HUES6 (cell line): ENCODE data around the gene HOXA13.

Experiments used
- H3K27ac ChIP-seq: 2 replicates; pipeline ENCODE4 v1.7.0; 2013; ENCODE audit warnings: low read depth, mild to moderate bottlenecking, low read length, inconsistent platforms
- H3K27me3 ChIP-seq: 2 replicates; pipeline ENCODE4 v1.6.1; 2013; ENCODE audit warnings: low read length; ENCODE audit not compliant: control insufficient read depth, insufficient read depth
- H3K36me3 ChIP-seq: 2 replicates; pipeline ENCODE4 v1.6.1; 2013; ENCODE audit warnings: low read length; ENCODE audit not compliant: control insufficient read depth, insufficient read depth
- H3K4me1 ChIP-seq: 2 replicates; pipeline ENCODE4 v1.6.1; 2013; ENCODE audit warnings: low read length; ENCODE audit not compliant: control insufficient read depth, insufficient read depth
- H3K4me3 ChIP-seq: 2 replicates; pipeline ENCODE4 v1.5.1; 2013; ENCODE audit warnings: low read depth, low read length
- H3K9ac ChIP-seq: one replicate; pipeline ENCODE4 v1.6.1; 2013; ENCODE audit warnings: mild to moderate bottlenecking, low read length
- H3K9me3 ChIP-seq: 2 replicates; pipeline ENCODE4 v1.6.1; 2013; ENCODE audit warnings: low read depth, low read length; ENCODE audit not compliant: control insufficient read depth, insufficient read depth

HOXA13 gene

GRCh38 chr7:27213433-27214238, 13.7 kb upstream of the HOXA13 start:
- peak overlapping the region; percentile 47 for H3K4me3 ChIP-seq
- H3K27me3 ChIP-seq = peaks cover 97% of the 10 kb centered on the region
- no peak overlapping the region for H3K9ac ChIP-seq

DNA sequence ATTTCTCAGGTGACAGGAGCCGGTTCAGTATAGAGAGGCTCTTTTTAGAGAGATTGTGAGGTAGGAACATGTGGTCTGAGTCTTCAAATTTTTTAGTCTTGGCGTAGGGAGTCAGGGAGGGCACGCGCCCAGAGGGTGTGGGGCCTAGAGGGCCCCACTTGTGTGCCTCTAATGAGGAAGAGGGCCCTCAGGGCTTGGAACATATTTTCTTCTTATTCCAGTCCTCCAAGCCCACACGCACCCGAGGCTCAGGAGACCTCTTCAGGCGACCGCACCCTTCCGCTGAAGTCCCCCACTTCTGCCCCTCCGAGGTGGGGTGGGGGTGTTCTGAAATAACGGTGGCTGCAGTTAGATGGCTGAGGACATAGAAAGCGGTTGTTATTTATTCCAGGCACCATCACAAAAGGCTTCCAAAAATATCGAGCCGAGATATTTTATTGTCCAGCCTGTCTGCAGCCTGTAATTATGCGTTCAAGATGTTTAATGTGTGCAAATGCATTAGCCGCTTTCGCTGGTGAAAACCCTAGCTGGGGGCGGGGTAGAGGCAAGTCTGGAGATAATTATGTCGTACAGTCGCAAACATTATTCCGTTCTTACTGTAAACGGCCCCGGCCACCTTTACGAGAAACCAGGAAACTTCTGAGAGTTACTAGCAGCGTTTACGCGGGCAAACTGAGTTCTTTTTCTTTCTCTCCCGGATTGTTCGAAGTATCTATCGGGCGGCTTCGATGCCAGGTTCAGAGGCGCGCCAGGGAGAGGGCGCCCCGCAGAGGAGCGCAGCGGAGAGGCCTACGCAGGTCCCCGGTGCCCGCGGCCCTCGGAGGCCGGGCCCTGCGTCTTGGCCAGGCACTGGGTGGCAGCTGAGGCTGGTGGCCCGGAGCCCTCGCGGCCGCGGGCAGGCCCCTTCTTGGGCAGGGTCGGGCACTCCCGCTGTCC, 12.9 kb upstream of the HOXA13 start:
- Histone ChIP-seq H3K9ac (no peak overlapping the region), H3K27me3 (peaks cover 99% of the 10 kb centered on the region), H3K4me1 (peaks cover 31% of the 10 kb centered on the region), H3K9me3 (no peaks in the 10 kb centered on the region), H3K36me3 (no peaks in the 10 kb centered on the region), H3K27ac (no peak overlapping the region), H3K4me3 (peak overlapping the region; percentile 47)

More at GRCh38 chr7:27213433-27214238, 13.7 kb upstream of the HOXA13 start:
- H3K36me3 ChIP-seq = no peaks in the 10 kb centered on the region
- H3K4me1 ChIP-seq = peaks cover 31% of the 10 kb centered on the region
- H3K27ac ChIP-seq = no peak overlapping the region
- H3K9me3 ChIP-seq = no peaks in the 10 kb centered on the region

DNA sequence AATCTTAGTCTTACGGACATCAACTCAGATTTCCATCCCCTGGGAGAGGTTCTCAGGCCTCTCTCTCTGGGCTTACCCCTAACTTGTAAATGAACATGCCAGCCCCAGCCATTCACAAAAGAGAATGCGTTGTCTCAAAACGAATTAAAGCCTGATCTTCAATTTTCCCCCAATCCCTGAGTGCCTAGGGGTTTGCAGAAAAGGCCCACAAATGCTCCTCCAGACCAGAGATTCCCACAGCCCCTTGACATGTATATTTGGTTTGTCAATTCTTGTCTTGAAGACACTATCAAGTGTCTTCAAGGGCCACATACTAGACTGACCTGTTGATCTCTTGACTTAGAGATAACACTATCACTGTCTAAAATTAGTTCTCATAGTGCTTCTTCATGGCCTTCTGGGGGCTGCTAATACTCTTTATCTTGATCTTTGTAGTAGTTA, 11.9 kb upstream of the HOXA13 start:
- Histone ChIP-seq H3K4me1 (peaks cover 31% of the 10 kb centered on the region), H3K4me3 (no peak overlapping the region), H3K27me3 (peaks cover 100% of the 10 kb centered on the region), H3K9ac (no peak overlapping the region), H3K36me3 (no peaks in the 10 kb centered on the region), H3K9me3 (no peaks in the 10 kb centered on the region), H3K27ac (no peak overlapping the region)

DNA sequence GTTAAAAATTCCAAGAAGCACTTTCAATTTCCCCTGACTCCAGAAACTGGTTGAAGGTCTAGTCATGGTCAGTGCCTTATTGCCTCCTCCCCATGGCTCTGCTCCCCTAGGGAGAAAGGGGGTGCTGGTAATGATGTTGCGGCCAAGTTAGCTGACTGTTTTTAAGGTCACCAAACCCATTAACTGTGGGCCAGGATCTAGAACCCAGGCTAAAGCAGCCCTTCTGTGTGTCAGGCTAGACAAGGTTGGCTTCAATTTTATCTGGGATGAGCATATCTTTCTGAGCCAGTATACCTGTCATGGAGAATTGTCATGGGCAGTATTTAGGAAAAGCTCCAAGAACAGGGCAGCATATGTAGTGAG, 11.2 kb upstream of the HOXA13 start:
- Histone ChIP-seq H3K9ac (no peak overlapping the region), H3K27ac (no peak overlapping the region), H3K4me1 (peaks cover 32% of the 10 kb centered on the region), H3K27me3 (peaks cover 100% of the 10 kb centered on the region), H3K9me3 (no peaks in the 10 kb centered on the region), H3K36me3 (no peaks in the 10 kb centered on the region), H3K4me3 (no peak overlapping the region)

- peaks cover 37% of the 10 kb centered on the region for H3K4me1 ChIP-seq
- no peak overlapping the region for H3K9ac ChIP-seq
- H3K9me3 ChIP-seq = no peaks in the 10 kb centered on the region
- no peaks in the 10 kb centered on the region for H3K36me3 ChIP-seq
- peaks cover 100% of the 10 kb centered on the region for H3K27me3 ChIP-seq
- no peak overlapping the region for H3K4me3 ChIP-seq
- H3K27ac ChIP-seq = no peak overlapping the region
Observed at GRCh38 chr7:27210441-27211083, 10.7 kb upstream of the HOXA13 start.

GRCh38 chr7:27209933-27210440, 10.1 kb upstream of the HOXA13 start:
- no peaks in the 10 kb centered on the region for H3K36me3 ChIP-seq
- no peaks in the 10 kb centered on the region for H3K9me3 ChIP-seq
- no peak overlapping the region for H3K9ac ChIP-seq
- no peak overlapping the region for H3K4me3 ChIP-seq
- peaks cover 100% of the 10 kb centered on the region for H3K27me3 ChIP-seq
- H3K4me1 ChIP-seq = peaks cover 40% of the 10 kb centered on the region
- H3K27ac ChIP-seq = no peak overlapping the region

- H3K27me3 ChIP-seq = peaks cover 100% of the 10 kb centered on the region
- no peak overlapping the region for H3K27ac ChIP-seq
- H3K9me3 ChIP-seq = no peaks in the 10 kb centered on the region
- no peaks in the 10 kb centered on the region for H3K36me3 ChIP-seq
- no peak overlapping the region for H3K9ac ChIP-seq
- peaks cover 35% of the 10 kb centered on the region for H3K4me1 ChIP-seq
- no peak overlapping the region for H3K4me3 ChIP-seq
Observed at GRCh38 chr7:27208998-27209397, 9.1 kb upstream of the HOXA13 start.

- no peak overlapping the region for H3K27ac ChIP-seq
- H3K9me3 ChIP-seq = no peaks in the 10 kb centered on the region
- peaks cover 100% of the 10 kb centered on the region for H3K27me3 ChIP-seq
- H3K9ac ChIP-seq = no peak overlapping the region
- H3K4me3 ChIP-seq = no peak overlapping the region
- peaks cover 20% of the 10 kb centered on the region for H3K4me1 ChIP-seq
- H3K36me3 ChIP-seq = no peaks in the 10 kb centered on the region
Observed at GRCh38 chr7:27207348-27207985, 7.6 kb upstream of the HOXA13 start.

DNA sequence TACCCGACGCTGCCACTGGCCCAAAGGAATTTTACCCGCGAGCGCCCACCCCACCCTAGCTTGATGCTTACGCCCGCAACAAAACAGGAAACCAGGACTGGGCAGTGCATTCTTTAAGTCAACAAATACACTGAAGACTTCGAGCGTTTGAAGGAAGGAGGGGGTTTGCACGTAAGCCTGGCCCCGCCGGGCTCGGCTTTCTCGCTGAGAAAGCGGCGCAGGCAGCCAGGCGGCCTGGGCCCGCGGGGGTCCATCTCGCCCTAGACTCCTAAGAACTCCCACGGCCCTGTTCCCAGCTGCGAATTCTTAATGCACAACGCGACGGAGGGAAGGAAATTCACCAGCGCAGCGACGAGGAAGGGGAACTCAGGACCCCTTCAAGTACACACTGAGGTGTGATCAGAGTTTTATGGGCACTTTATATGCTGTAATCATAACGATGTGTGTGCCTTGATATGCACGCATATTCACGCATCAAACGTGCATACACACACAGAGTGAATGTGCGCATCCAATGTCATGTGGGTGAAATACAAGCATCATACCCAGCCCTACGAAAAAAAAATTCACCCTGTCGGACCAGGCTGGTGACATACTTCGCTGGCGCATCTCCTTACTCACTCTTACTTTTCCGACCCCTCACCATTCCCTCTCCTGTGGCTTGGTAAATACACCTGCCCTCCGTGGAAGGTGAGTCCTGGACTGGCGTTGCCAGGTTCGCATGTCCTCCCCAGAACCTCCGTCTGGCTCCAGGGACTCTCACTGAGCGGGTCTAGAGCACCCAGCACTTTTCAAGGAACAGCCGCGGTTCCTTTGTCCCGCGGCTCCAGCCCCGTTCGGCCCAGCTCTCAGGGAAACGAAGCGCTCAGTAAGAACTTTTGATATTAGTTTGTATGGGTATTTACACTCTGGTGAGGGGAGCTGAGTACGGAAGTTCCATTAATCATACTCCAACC, 5.7 kb upstream of the HOXA13 start:
- H3K27me3 ChIP-seq = peaks cover 100% of the 10 kb centered on the region
- H3K9ac ChIP-seq = no peak overlapping the region
- H3K4me3 ChIP-seq = peak overlapping the region; percentile 39; the same call in 1 of the 2 replicates
- H3K4me1 ChIP-seq = peaks cover 24% of the 10 kb centered on the region
- H3K27ac ChIP-seq = no peak overlapping the region
- no peaks in the 10 kb centered on the region for H3K9me3 ChIP-seq
- no peaks in the 10 kb centered on the region for H3K36me3 ChIP-seq
